ENCODE measurements around the gene PFKM.

PFKM gene

DNA sequence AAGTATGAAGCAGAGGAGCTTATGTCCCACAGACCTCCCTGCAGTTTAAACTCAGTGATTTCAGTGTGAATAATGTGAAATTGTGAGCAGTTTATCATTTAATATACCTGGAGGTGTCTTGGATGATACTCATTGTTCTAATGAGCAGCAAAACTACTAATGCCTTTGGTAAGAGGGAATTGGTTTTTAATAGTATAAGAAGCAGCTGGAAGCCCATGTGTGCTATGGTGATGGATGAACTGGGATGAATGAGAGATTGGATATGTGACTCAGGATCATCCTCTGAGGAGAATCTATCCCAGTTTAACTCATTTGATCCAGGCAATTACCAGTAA, 57.2 kb downstream of the PFKM start:
- Histone ChIP-seq H3K27me3 (replicated peaks; ENCODE audit: insufficient read depth, low read length) (no peaks in the 10 kb centered on the region), H4K20me1 (ENCODE audit: insufficient read depth, low read length) (no peaks in the 10 kb centered on the region), H3K9ac (ENCODE audit: low read length) (no peak overlapping the region), H3K4me3 (ENCODE audit: low read length) (no peak overlapping the region), H3K9me2 (replicated peaks; ENCODE audit: insufficient read depth, low read length) (no peaks in the 10 kb centered on the region), H2AFZ (ENCODE audit: low read length) (no peak overlapping the region), H3F3A (ENCODE audit: insufficient read depth, low read length) (no peaks in the 10 kb centered on the region), H3K79me2 (ENCODE audit: low read length) (no peaks in the 10 kb centered on the region), H3K4me2 (ENCODE audit: low read depth, low read length) (no peak overlapping the region), H3K36me3 (replicated peaks; ENCODE audit: insufficient read depth, low read length) (no peaks in the 10 kb centered on the region), H3K27ac (ENCODE audit: low read length) (no peak overlapping the region), H3K4me1 (ENCODE audit: low read length) (peaks cover 10% of the 10 kb centered on the region), H3K9me3 (replicated peaks; ENCODE audit: insufficient read depth, low read length) (no peaks in the 10 kb centered on the region)
- TF ChIP-seq EZH2 (optimal IDR thresholded peaks at IDR 0.05; ENCODE audit: low read depth, low read length) = no peak
- TF ChIP-seq, protein P1, sequence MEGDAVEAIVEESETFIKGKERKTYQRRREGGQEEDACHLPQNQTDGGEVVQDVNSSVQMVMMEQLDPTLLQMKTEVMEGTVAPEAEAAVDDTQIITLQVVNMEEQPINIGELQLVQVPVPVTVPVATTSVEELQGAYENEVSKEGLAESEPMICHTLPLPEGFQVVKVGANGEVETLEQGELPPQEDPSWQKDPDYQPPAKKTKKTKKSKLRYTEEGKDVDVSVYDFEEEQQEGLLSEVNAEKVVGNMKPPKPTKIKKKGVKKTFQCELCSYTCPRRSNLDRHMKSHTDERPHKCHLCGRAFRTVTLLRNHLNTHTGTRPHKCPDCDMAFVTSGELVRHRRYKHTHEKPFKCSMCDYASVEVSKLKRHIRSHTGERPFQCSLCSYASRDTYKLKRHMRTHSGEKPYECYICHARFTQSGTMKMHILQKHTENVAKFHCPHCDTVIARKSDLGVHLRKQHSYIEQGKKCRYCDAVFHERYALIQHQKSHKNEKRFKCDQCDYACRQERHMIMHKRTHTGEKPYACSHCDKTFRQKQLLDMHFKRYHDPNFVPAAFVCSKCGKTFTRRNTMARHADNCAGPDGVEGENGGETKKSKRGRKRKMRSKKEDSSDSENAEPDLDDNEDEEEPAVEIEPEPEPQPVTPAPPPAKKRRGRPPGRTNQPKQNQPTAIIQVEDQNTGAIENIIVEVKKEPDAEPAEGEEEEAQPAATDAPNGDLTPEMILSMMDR (IDR thresholded peaks at IDR 0.05; ENCODE audit: low read length) = no peak
- no peak for TF ChIP-seq EZH2phosphoT487 (IDR thresholded peaks at IDR 0.05; ENCODE audit: low read length)
- no peak for DNase-seq

- Histone ChIP-seq H3K9me3 (replicated peaks; ENCODE audit: insufficient read depth, low read length) (no peaks in the 10 kb centered on the region), H3K27me3 (replicated peaks; ENCODE audit: insufficient read depth, low read length) (no peaks in the 10 kb centered on the region), H3K4me1 (ENCODE audit: low read length) (peaks cover 20% of the 10 kb centered on the region), H3K36me3 (replicated peaks; ENCODE audit: insufficient read depth, low read length) (no peaks in the 10 kb centered on the region), H4K20me1 (ENCODE audit: insufficient read depth, low read length) (no peaks in the 10 kb centered on the region), H3K27ac (ENCODE audit: low read length) (no peak overlapping the region), H2AFZ (ENCODE audit: low read length) (no peak overlapping the region), H3K4me2 (ENCODE audit: low read depth, low read length) (no peak overlapping the region), H3K9ac (ENCODE audit: low read length) (no peak overlapping the region), H3K9me2 (replicated peaks; ENCODE audit: insufficient read depth, low read length) (no peaks in the 10 kb centered on the region), H3F3A (ENCODE audit: insufficient read depth, low read length) (no peaks in the 10 kb centered on the region), H3K79me2 (ENCODE audit: low read length) (no peaks in the 10 kb centered on the region), H3K4me3 (ENCODE audit: low read length) (no peak overlapping the region)
- TF ChIP-seq EZH2 (optimal IDR thresholded peaks at IDR 0.05; ENCODE audit: low read depth, low read length) = no peak
- TF ChIP-seq, protein P1 (IDR thresholded peaks at IDR 0.05; ENCODE audit: low read length) = no peak
- no peak for TF ChIP-seq EZH2phosphoT487 (IDR thresholded peaks at IDR 0.05; ENCODE audit: low read length)
- DNase-seq = no peak
Measured at GRCh38 chr12:48177982-48178381, 58.8 kb downstream of the PFKM start.

DNA sequence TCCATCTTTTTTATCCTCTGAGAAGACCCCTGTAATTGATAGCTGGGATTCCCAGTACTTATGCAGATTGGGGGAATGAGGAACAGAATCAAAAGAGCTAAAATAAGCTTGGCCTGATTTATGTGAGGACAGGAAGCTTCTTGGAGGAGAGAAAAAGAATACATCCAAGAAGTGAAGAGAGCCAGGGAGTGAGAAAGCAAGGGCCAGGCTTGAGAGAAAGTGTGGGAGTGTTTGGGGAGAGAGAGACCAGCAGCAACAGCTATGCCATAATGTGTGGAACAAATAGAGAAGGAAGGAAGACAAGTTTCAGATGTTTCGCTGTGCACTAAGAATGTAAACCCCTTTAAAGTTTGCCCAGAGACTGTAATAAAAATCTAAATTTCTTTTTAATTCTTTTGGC, 60.3 kb downstream of the PFKM start:
- H3K27ac ChIP-seq (ENCODE audit: low read length) = no peak overlapping the region
- H3K4me2 ChIP-seq (ENCODE audit: low read depth, low read length) = no peak overlapping the region
- H3K79me2 ChIP-seq (ENCODE audit: low read length) = no peaks in the 10 kb centered on the region
- no peak for DNase-seq
- H3K27me3 ChIP-seq (replicated peaks; ENCODE audit: insufficient read depth, low read length) = peaks cover 5% of the 10 kb centered on the region
- no peaks in the 10 kb centered on the region for H3K36me3 ChIP-seq (replicated peaks; ENCODE audit: insufficient read depth, low read length)
- no peaks in the 10 kb centered on the region for H3K9me2 ChIP-seq (replicated peaks; ENCODE audit: insufficient read depth, low read length)
- H3K9ac ChIP-seq (ENCODE audit: low read length) = no peak overlapping the region
- H4K20me1 ChIP-seq (ENCODE audit: insufficient read depth, low read length) = no peaks in the 10 kb centered on the region
- no peak overlapping the region for H3K4me3 ChIP-seq (ENCODE audit: low read length)
- H3K9me3 ChIP-seq (replicated peaks; ENCODE audit: insufficient read depth, low read length) = no peaks in the 10 kb centered on the region
- H3K4me1 ChIP-seq (ENCODE audit: low read length) = peaks cover 20% of the 10 kb centered on the region
- no peaks in the 10 kb centered on the region for H3F3A ChIP-seq (ENCODE audit: insufficient read depth, low read length)
- TF ChIP-seq, protein P1 (IDR thresholded peaks at IDR 0.05; ENCODE audit: low read length) = no peak
- TF ChIP-seq EZH2phosphoT487 (IDR thresholded peaks at IDR 0.05; ENCODE audit: low read length) = no peak
- H2AFZ ChIP-seq (ENCODE audit: low read length) = no peak overlapping the region
